Karpas-422 (cell line): Measurements from ENCODE around the gene HIPK4. TPM values are rescaled to one million over a fixed set of nuclear protein-coding genes. Genes with fewer than 3 reads are reported as not detected.

ENCODE experiments used
- DNase-seq: peaks from one replicate; pipeline ENCODE4 v3.0.0-alpha.2; 2015
- H2AFZ ChIP-seq: fragments of 200-600 bp; sonication (generic); 2 replicates; pipeline ENCODE4 v1.6.1; 2014; ENCODE audit warnings: antibody characterized with exemption, low read length, mixed read lengths
- H3K27ac ChIP-seq: fragments of 200-600 bp; sonication (generic); 2 replicates; pipeline ENCODE4 v1.5.1; 2014; ENCODE audit warnings: mild to moderate bottlenecking, low read length, moderate library complexity
- H3K27me3 ChIP-seq: fragments of 200-600 bp; sonication (generic); 2 replicates; pipeline ENCODE4 v1.6.1; 2014; ENCODE audit warnings: low read length, mixed read lengths
- H3K36me3 ChIP-seq: fragments of 200-600 bp; sonication (generic); 2 replicates; pipeline ENCODE4 v1.6.1; 2014; ENCODE audit warnings: low read length, mixed read lengths; ENCODE audit not compliant: insufficient read depth
- H3K4me1 ChIP-seq: fragments of 200-600 bp; sonication (generic); 2 replicates; pipeline ENCODE4 v1.6.1; 2014; ENCODE audit warnings: mild to moderate bottlenecking, low read length, mixed read lengths
- H3K4me2 ChIP-seq: fragments of 200-600 bp; sonication (generic); 2 replicates; pipeline ENCODE4 v1.6.1; 2014; ENCODE audit warnings: low read length, low read depth, mild to moderate bottlenecking; ENCODE audit not compliant: poor library complexity, severe bottlenecking
- H3K4me3 ChIP-seq: fragments of 200-600 bp; sonication (generic); 2 replicates; pipeline ENCODE4 v1.5.1; 2014; ENCODE audit warnings: mild to moderate bottlenecking, antibody characterized with exemption, low read length, mixed read lengths
- H3K79me2 ChIP-seq: fragments of 200-600 bp; sonication (generic); 2 replicates; pipeline ENCODE4 v1.6.1; 2014; ENCODE audit warnings: mild to moderate bottlenecking, low read length, mixed read lengths
- H3K9ac ChIP-seq: fragments of 200-600 bp; sonication (generic); 2 replicates; pipeline ENCODE4 v1.6.0; 2014; ENCODE audit warnings: low read length
- H3K9me2 ChIP-seq: fragments of 200-600 bp; sonication (generic), shearing (Covaris generic); replicated peaks from 2 replicates; pipeline ENCODE4 v1.6.0; 2014; ENCODE audit warnings: mild to moderate bottlenecking, low read length, moderate library complexity; ENCODE audit not compliant: insufficient read depth
- H3K9me3 ChIP-seq: fragments of 300-700, 200-600 bp; sonication (generic); 2 replicates; pipeline ENCODE4 v1.6.1; 2014; ENCODE audit warnings: low read length, mixed read lengths
- H4K20me1 ChIP-seq: fragments of 200-600 bp; sonication (generic); 2 replicates; pipeline ENCODE4 v1.6.1; 2014; ENCODE audit warnings: mild to moderate bottlenecking, antibody characterized with exemption, low read length, low read depth; ENCODE audit not compliant: insufficient read depth
- total RNA-seq: library from RNA; depleted of rRNA; stranded (reverse); fragments of >200 nt; shearing (Covaris generic); gene quantifications from 2 replicates; pipeline ENCODE4 v1.2.3, GENCODE V29; 2014; ENCODE audit warnings: low replicate concordance

Gene HIPK4
- total RNA-seq, 1 experiment from 2014 or later = not detected

GRCh38 chr19:40380199-40381037 is 9.6 kb downstream of the HIPK4 start:
- Histone ChIP-seq H4K20me1 (no peaks in the 10 kb centered on the region), H2AFZ (no peak overlapping the region), H3K9me3 (no peaks in the 10 kb centered on the region), H3K9ac (no peak overlapping the region), H3K9me2 (no peaks in the 10 kb centered on the region), H3K4me2 (no peak overlapping the region), H3K79me2 (no peaks in the 10 kb centered on the region), H3K36me3 (no peaks in the 10 kb centered on the region), H3K27me3 (no peaks in the 10 kb centered on the region), H3K27ac (no peak overlapping the region), H3K4me1 (no peaks in the 10 kb centered on the region), H3K4me3 (no peak overlapping the region)
- no peak for DNase-seq

- H4K20me1 ChIP-seq = no peaks in the 10 kb centered on the region
- no peaks in the 10 kb centered on the region for H3K9me3 ChIP-seq
- H3K4me3 ChIP-seq = no peak overlapping the region
- no peak overlapping the region for H2AFZ ChIP-seq
- H3K79me2 ChIP-seq = no peaks in the 10 kb centered on the region
- H3K9ac ChIP-seq = no peak overlapping the region
- H3K9me2 ChIP-seq = no peaks in the 10 kb centered on the region
- H3K4me2 ChIP-seq = no peak overlapping the region
- no peaks in the 10 kb centered on the region for H3K36me3 ChIP-seq
- no peaks in the 10 kb centered on the region for H3K27me3 ChIP-seq
- no peak overlapping the region for H3K27ac ChIP-seq
- no peak for DNase-seq
- H3K4me1 ChIP-seq = no peaks in the 10 kb centered on the region
Observed at GRCh38 chr19:40379446-40380198, 10.4 kb downstream of the HIPK4 start.

- no peak overlapping the region for H3K9ac ChIP-seq
- no peaks in the 10 kb centered on the region for H3K27me3 ChIP-seq
- no peaks in the 10 kb centered on the region for H3K9me3 ChIP-seq
- no peak for DNase-seq
- H2AFZ ChIP-seq = no peak overlapping the region
- no peaks in the 10 kb centered on the region for H3K36me3 ChIP-seq
- H3K79me2 ChIP-seq = no peaks in the 10 kb centered on the region
- no peaks in the 10 kb centered on the region for H3K9me2 ChIP-seq
- no peak overlapping the region for H3K27ac ChIP-seq
- no peak overlapping the region for H3K4me2 ChIP-seq
- no peak overlapping the region for H3K4me3 ChIP-seq
- H4K20me1 ChIP-seq = no peaks in the 10 kb centered on the region
- no peaks in the 10 kb centered on the region for H3K4me1 ChIP-seq
Observed at GRCh38 chr19:40378509-40378908, 11.5 kb downstream of the HIPK4 start.

GRCh38 chr19:40377876-40378385 is 12.1 kb downstream of the HIPK4 start:
- Histone ChIP-seq H3K79me2 (no peaks in the 10 kb centered on the region), H3K36me3 (no peaks in the 10 kb centered on the region)

GRCh38 chr19:40376286-40376862 is 13.6 kb downstream of the HIPK4 start:
- no peaks in the 10 kb centered on the region for H3K27me3 ChIP-seq
- no peak for DNase-seq
- H3K79me2 ChIP-seq = no peaks in the 10 kb centered on the region
- no peak overlapping the region for H3K4me3 ChIP-seq
- no peak overlapping the region for H2AFZ ChIP-seq
- no peaks in the 10 kb centered on the region for H3K36me3 ChIP-seq
- H3K4me2 ChIP-seq = no peak overlapping the region
- no peak overlapping the region for H3K27ac ChIP-seq
- no peaks in the 10 kb centered on the region for H3K4me1 ChIP-seq
- no peak overlapping the region for H3K9ac ChIP-seq
- H3K9me3 ChIP-seq = no peaks in the 10 kb centered on the region
- H3K9me2 ChIP-seq = no peaks in the 10 kb centered on the region
- H4K20me1 ChIP-seq = no peaks in the 10 kb centered on the region

More at GRCh38 chr19:40377876-40378385, 12.1 kb downstream of the HIPK4 start:
- Histone ChIP-seq H4K20me1 (no peaks in the 10 kb centered on the region), H3K4me1 (no peaks in the 10 kb centered on the region), H3K9me3 (no peaks in the 10 kb centered on the region), H3K4me2 (no peak overlapping the region), H3K27ac (no peak overlapping the region), H2AFZ (no peak overlapping the region), H3K4me3 (no peak overlapping the region), H3K9me2 (no peaks in the 10 kb centered on the region), H3K27me3 (no peaks in the 10 kb centered on the region), H3K9ac (no peak overlapping the region)
- no peak for DNase-seq

- no peak overlapping the region for H3K4me2 ChIP-seq
- DNase-seq = no peak
- H3K79me2 ChIP-seq = no peaks in the 10 kb centered on the region
- H3K27me3 ChIP-seq = no peaks in the 10 kb centered on the region
- H3K27ac ChIP-seq = no peak overlapping the region
- H3K9ac ChIP-seq = no peak overlapping the region
- H3K36me3 ChIP-seq = no peaks in the 10 kb centered on the region
- H4K20me1 ChIP-seq = no peaks in the 10 kb centered on the region
- H3K9me2 ChIP-seq = no peaks in the 10 kb centered on the region
- no peak overlapping the region for H2AFZ ChIP-seq
- H3K9me3 ChIP-seq = no peaks in the 10 kb centered on the region
- no peak overlapping the region for H3K4me3 ChIP-seq
- H3K4me1 ChIP-seq = no peaks in the 10 kb centered on the region
Observed at GRCh38 chr19:40374084-40374483, 15.9 kb downstream of the HIPK4 start.

GRCh38 chr19:40371802-40372122 is 18.2 kb downstream of the HIPK4 start:
- H3K4me2 ChIP-seq = no peak overlapping the region
- H3K9me3 ChIP-seq = no peaks in the 10 kb centered on the region
- peaks cover 8% of the 10 kb centered on the region for H3K4me1 ChIP-seq
- H3K9ac ChIP-seq = no peak overlapping the region
- H3K27me3 ChIP-seq = no peaks in the 10 kb centered on the region
- no peak overlapping the region for H3K27ac ChIP-seq
- no peaks in the 10 kb centered on the region for H4K20me1 ChIP-seq
- no peak for DNase-seq
- H3K36me3 ChIP-seq = no peaks in the 10 kb centered on the region
- H3K4me3 ChIP-seq = no peak overlapping the region
- no peaks in the 10 kb centered on the region for H3K9me2 ChIP-seq
- no peak overlapping the region for H2AFZ ChIP-seq
- no peaks in the 10 kb centered on the region for H3K79me2 ChIP-seq
